ENCODE data around the gene CD2BP2. TPM values are rescaled to one million over a fixed set of nuclear protein-coding genes. Genes with fewer than 3 reads are reported as not detected.

The CD2BP2 gene
- total and polyA plus RNA-seq, 2 of the 13 experiments (the other 11 are each of a cell fraction or from before 2014, with no cell fraction given): 24.9 to 54.6 TPM

- no peak for TF ChIP-seq ARID2 (CRISPR knock-in tag; IDR thresholded peaks at IDR 0.05; ENCODE audit: borderline replicate concordance)
- no peak for TF ChIP-seq ARID5B (CRISPR knock-in tag; IDR thresholded peaks at IDR 0.05)
- TF ChIP-seq ZNF20 (CRISPR knock-in tag; IDR thresholded peaks at IDR 0.05): no peak
- no peak for TF ChIP-seq BATF2 (CRISPR knock-in tag; IDR thresholded peaks at IDR 0.05)
- TF ChIP-seq ZNF710 (CRISPR knock-in tag; IDR thresholded peaks at IDR 0.05; ENCODE audit: borderline replicate concordance): no peak
- no peak for TF ChIP-seq ZNF766 (CRISPR knock-in tag; IDR thresholded peaks at IDR 0.05; ENCODE audit: borderline replicate concordance)
- no peak for TF ChIP-seq ZNF639 (CRISPR knock-in tag; conservative IDR thresholded peaks at IDR 0.05)
- TF ChIP-seq ZNF83 (CRISPR knock-in tag; IDR thresholded peaks at IDR 0.05; ENCODE audit: borderline replicate concordance): no peak
- TF ChIP-seq ZMAT3 (CRISPR knock-in tag; conservative IDR thresholded peaks at IDR 0.05): no peak
- peak; percentile 69; the same call in 1 of the 2 replicates for TF ChIP-seq ZFP36L1 (CRISPR knock-in tag; IDR thresholded peaks at IDR 0.05)
- TF ChIP-seq ZNF160 (CRISPR knock-in tag; IDR thresholded peaks at IDR 0.05): no peak
- TF ChIP-seq ZNF12 (CRISPR knock-in tag; IDR thresholded peaks at IDR 0.05): no peak
- TF ChIP-seq ZNF674 (CRISPR knock-in tag; IDR thresholded peaks at IDR 0.05; ENCODE audit: low read depth): no peak
- TF ChIP-seq ZBTB21 (CRISPR knock-in tag; IDR thresholded peaks at IDR 0.05): no peak
- TF ChIP-seq ZUFSP (CRISPR knock-in tag; IDR thresholded peaks at IDR 0.05; ENCODE audit: borderline replicate concordance): no peak
- TF ChIP-seq ZNF251 (CRISPR knock-in tag; IDR thresholded peaks at IDR 0.05): no peak; the same call in 1 of the 2 replicates
- no peak for TF ChIP-seq ATF1 (CRISPR knock-in tag; IDR thresholded peaks at IDR 0.05)
- no peak for TF ChIP-seq ZNF569 (CRISPR knock-in tag; IDR thresholded peaks at IDR 0.05; ENCODE audit: borderline replicate concordance)
- no peak for TF ChIP-seq ZC3H13 (CRISPR knock-in tag; IDR thresholded peaks at IDR 0.05)
- no peak for TF ChIP-seq ZNF3 (CRISPR knock-in tag; IDR thresholded peaks at IDR 0.05)
These were observed 2.4 kb downstream of the CD2BP2 start (continued) for GRCh38 chr16:30352488-30353401.
